Fibroblast of mammary gland (primary cell): ENCODE data around the gene ODAD4.

ENCODE experiments used
- DNase-seq: peaks from one replicate; pipeline ENCODE4 v3.0.0-alpha.2; 2010; ENCODE audit warnings: low read depth
- H3K4me3 ChIP-seq: 2 replicates; pipeline ENCODE4 v1.5.1; 2011; ENCODE audit warnings: low read depth, mild to moderate bottlenecking, low read length, moderate library complexity; ENCODE audit not compliant: control insufficient read depth
- TF ChIP-seq, protein P1 (sequence below): conservative IDR thresholded peaks from 2 replicates; pipeline ENCODE4 v1.5.1; 2011; ENCODE audit warnings: low read depth, low read length, inconsistent platforms; ENCODE audit not compliant: control insufficient read depth, insufficient read depth

The ODAD4 gene

DNA sequence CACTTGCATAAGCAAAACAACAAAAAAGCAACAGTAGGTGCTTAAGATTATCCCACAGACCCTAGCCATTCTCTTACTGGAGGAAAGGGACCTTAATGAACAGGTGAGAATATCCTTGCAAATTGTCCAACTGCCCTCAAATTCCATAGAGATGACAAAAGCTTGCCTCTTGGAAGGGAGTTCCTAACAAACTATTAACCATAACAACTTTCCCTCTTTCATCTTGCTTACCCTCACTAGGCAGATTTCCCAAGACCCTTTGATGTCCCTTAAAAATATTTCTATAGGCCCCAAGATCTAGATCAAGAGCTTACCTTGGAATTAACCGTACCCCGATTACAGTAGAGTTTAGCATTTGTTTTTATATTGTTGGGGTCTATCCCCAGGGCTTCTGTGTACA, 58.0 kb downstream of the ODAD4 start:
- no peak for DNase-seq
- TF ChIP-seq, protein P1, sequence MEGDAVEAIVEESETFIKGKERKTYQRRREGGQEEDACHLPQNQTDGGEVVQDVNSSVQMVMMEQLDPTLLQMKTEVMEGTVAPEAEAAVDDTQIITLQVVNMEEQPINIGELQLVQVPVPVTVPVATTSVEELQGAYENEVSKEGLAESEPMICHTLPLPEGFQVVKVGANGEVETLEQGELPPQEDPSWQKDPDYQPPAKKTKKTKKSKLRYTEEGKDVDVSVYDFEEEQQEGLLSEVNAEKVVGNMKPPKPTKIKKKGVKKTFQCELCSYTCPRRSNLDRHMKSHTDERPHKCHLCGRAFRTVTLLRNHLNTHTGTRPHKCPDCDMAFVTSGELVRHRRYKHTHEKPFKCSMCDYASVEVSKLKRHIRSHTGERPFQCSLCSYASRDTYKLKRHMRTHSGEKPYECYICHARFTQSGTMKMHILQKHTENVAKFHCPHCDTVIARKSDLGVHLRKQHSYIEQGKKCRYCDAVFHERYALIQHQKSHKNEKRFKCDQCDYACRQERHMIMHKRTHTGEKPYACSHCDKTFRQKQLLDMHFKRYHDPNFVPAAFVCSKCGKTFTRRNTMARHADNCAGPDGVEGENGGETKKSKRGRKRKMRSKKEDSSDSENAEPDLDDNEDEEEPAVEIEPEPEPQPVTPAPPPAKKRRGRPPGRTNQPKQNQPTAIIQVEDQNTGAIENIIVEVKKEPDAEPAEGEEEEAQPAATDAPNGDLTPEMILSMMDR: no peak

DNA sequence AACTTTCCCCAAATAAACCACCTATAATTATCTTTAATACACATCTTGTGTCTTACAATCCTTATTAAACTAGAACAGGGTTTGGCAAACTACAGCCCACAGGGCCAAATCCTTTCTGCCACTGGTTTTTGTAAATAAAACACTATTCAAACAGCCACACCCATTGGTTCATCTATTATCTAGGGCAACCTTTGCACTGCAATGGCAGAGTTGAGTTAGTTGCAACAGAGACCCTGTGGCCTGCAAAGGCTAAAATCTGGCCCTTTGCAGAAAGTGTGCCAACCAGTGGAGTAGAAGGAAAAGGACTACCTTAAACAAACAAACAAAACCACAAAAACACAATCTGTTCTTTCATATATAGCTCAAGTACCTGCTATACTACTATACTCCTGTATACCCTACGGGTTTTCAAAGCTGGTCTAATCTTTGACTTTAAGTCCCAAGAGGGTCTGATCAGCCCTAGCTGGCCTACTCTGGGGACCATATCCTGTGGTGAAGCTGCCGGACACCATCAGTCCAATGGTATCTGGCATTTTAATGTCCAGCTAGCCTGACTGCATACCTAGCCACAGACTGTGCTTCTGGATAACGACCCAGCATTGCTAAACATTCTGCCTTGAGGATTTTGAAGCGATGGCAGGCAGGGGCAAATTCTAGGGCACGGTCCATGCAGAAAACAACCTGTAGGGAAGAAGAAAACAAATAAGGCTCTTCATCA, 59.4 kb downstream of the ODAD4 start:
- no peak overlapping the region for H3K4me3 ChIP-seq
- no peak for DNase-seq
- TF ChIP-seq, protein P1: no peak

More for the DNA sequence above, 58.0 kb downstream of the ODAD4 start:
- H3K4me3 ChIP-seq: no peak overlapping the region

DNA sequence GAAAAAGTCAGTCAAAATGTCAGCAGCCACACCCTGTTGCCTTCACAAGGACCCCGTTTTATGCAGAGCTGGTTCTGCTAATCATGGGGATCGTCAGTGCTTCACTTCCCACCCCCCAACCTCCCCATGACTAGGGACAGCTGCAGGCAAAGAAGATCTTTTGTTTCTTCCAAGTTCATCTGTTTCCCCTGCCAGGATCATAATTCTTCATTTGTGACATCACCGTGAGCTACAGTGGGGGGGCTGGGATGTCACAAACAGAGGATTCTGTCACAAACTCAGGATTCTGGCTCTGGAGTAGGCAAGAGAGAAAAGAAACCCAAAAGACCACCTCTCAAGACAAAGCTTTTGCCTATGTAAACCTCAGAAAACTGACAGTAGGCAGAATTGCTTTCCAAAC, 62.2 kb downstream of the ODAD4 start:
- TF ChIP-seq, protein P1: no peak

DNA sequence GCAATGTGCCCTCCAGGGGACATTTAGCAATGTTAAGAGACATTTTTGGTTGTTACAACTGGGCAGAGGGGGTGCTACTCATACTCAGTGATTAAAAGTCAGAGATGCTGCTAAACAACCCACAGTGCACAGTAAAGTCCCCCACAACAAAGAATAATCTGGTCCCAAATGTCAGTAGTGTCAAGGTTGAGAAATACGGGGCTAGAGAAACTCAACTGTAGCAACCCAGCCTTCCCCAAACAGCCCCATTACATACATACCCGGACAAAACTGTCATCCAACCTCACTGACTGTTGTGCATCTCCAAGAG, 66.4 kb downstream of the ODAD4 start:
- no peak overlapping the region for H3K4me3 ChIP-seq
- no peak for DNase-seq
- TF ChIP-seq, protein P1: no peak

More for the DNA sequence above, 62.2 kb downstream of the ODAD4 start:
- no peak overlapping the region for H3K4me3 ChIP-seq
- no peak for DNase-seq

DNA sequence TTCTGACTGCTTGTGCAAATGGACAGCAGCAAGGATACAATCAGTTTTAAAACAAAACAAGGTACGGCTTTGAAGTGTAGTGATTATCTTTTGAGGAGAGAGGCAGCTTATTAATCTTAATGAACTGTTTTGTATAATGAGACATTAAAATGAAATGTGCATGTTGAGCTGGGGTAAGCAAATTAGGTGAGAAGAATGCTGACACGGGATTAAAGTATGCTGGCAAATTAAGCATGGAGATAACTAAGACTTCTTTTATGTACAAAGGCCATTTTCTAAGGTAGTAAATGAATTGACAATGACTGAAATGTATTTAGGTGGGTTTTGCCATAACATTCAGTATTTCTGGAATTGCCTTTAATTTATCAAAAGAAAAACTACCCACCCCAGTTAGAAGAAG, 68.1 kb downstream of the ODAD4 start:
- no peak for DNase-seq
- TF ChIP-seq, protein P1: no peak
- no peak overlapping the region for H3K4me3 ChIP-seq

DNA sequence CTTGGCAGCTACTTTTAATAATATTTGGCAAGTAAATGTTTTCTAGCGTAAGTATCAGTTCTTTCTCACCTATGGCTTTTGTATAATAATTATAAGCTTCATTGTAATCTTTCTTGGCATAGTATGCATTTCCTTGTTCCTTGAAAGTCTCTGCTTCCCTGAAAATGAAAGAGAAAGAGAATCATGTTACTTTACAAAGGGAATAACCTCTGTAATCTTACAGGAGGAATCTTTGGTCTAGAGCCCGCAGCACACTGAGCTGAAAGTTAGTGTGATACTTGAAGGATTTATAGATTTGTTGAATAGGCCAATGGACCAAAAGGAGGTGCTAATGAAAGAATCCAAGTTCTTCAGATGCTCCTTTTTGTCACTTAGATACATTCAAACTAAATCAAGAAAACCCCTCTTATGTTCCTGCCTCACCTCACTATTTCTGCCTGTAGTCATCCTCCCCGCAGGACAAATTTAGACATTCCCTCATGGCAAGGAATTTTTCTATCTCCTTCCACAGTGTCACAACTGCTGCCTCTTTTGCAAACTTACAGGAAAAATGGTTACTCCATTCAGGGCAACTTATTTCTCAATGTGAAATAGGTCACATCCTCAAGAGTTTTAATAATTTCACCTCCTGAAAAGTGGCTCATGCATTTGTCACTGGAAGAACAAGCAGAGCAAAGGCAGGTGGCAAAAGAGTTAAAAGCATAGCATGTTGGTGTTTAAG, 70.2 kb downstream of the ODAD4 start:
- no peak for DNase-seq
- TF ChIP-seq, protein P1: no peak
- H3K4me3 ChIP-seq: no peak overlapping the region
